GM12873 (cell line): Measurements from ENCODE around the gene P2RY14.

ENCODE experiments used
- CTCF ChIP-seq: IDR thresholded peaks from 2 replicates; pipeline ENCODE4 v1.5.1; 2012; ENCODE audit warnings: low read depth, mild to moderate bottlenecking, moderate library complexity, low read length, control low read depth; ENCODE audit not compliant: insufficient read depth; ENCODE audit errors: missing control alignments

The P2RY14 gene

DNA sequence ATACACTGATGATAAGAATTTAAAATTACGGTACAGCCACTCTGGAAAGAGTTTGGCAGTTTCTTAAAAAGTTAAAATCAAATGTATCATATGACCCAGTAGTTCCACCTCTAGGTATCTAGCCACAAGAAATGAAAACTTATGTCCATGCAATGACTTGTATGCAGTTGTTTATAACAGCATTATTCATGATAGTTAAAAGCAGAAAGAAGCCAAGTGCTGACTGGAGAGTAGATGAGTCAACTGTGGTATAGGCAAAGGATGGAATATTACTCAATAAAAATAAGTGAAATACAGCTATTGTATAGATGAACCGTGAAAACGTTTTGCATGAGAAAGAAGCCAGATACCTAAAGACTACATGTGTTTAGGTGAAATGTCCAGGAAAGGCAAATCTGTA is 23.4 kb upstream of the P2RY14 start:
- TF ChIP-seq CTCF, result no peak

GRCh38 chr3:151300539-151300938 is 22.2 kb upstream of the P2RY14 start:
- TF ChIP-seq CTCF, result no peak

DNA sequence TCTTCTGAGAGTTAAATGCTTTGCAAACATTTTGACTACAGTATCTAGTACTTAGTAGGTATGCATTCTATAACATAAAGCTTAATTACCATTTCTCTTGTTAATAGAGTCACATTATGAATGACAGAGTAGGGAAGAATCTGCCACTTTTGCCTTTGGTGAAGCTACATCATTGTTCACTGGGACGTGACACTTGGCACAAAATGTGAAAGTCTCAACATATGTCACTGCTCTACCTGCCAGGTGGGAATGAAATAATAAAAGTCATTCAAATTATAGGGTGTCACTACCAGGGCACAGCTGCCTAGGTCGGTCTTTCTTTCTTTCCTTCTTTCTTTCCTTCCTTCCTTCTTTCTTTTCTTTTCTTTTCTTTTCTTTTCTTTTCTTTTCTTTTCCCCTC is 20.7 kb upstream of the P2RY14 start:
- TF ChIP-seq CTCF, result no peak

GRCh38 chr3:151297429-151297828 is 19.1 kb upstream of the P2RY14 start:
- TF ChIP-seq CTCF, result no peak

DNA sequence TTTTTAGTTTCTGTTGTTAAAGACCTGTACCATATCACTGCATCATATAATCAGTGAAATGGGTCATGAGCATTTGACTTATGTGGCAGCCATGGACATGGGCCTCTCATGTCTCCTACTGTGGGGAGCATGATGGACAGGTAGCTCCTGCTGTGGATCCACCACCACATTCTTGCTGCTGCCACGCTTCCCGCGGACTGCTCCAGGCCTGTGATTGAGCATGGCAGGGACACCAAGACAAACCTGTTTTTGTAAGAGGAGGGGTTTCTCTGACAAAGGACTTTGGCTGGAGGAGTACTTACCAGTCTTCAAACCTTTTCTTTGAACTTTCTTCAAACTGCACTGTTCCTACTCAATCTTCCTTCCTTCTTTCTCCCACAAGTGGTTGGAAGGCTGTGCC is 17.9 kb upstream of the P2RY14 start:
- TF ChIP-seq CTCF, result no peak

DNA sequence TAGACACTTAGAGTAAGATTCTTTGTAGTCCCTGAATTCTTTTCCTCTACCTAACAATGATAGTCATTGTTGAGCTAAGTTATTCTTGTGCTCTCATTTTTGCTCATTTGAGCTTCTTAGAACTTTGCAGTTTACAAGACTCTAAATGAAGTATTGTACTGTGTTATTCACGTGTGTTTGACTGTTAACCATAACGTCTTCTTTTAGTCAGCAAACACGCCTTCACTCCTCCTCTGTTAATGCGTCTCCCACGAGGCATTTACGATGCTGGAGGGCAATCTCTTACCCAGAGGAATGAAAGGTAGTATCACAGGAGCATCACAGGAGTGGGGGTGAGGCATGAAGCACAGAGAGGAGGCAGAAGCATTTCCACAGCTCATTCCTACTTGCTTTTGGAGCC is 14.8 kb upstream of the P2RY14 start:
- no peak for TF ChIP-seq CTCF

- TF ChIP-seq CTCF, result peak; percentile 18
Measured at GRCh38 chr3:151290673-151291072, 12.3 kb upstream of the P2RY14 start.

GRCh38 chr3:151289445-151289844 is 11.1 kb upstream of the P2RY14 start:
- no peak for TF ChIP-seq CTCF
